ENCODE measurements around the gene CLCN3. TPM values are rescaled to one million over a fixed set of nuclear protein-coding genes. Genes with fewer than 3 reads are reported as not detected.

CLCN3 gene
- total and polyA plus RNA-seq, 2 experiments from 2014 or later, result 10.9 to 22.9 TPM

GRCh38 chr4:169649545-169650226 lies 29.3 kb downstream of the CLCN3 start:
- DNase-seq (ENCODE audit: low spot score), result no peak
- Histone ChIP-seq H3F3A (replicated peaks; ENCODE audit: low read depth) (no peaks in the 10 kb centered on the region), H3K4me3 (no peak overlapping the region), H3K79me2 (replicated peaks; ENCODE audit: insufficient read depth) (peaks cover 30% of the 10 kb centered on the region), H3K27ac (ENCODE audit: low read depth) (no peak overlapping the region; the same call in 1 of the 2 replicates), H3K4me1 (ENCODE audit: insufficient read depth) (no peaks in the 10 kb centered on the region), H3K9me2 (ENCODE audit: insufficient read depth) (no peaks in the 10 kb centered on the region), H3K27me3 (ENCODE audit: insufficient read depth) (no peaks in the 10 kb centered on the region), H3K4me2 (no peak overlapping the region), H2AFZ (no peak overlapping the region), H3K36me3 (ENCODE audit: insufficient read depth) (no peaks in the 10 kb centered on the region), H4K20me1 (replicated peaks; ENCODE audit: insufficient read depth) (no peaks in the 10 kb centered on the region; the same call in 1 of the 2 replicates)
- Mint-ChIP-seq H3K4me3 (no peak overlapping the region), H3K4me1 (no peaks in the 10 kb centered on the region), H3K27me3 (ENCODE audit: insufficient read depth, low read depth, poor library complexity) (no peaks in the 10 kb centered on the region), H3K27ac (no peak overlapping the region), H3K9me3 (no peaks in the 10 kb centered on the region; the same call in 2 of the 3 replicates), H3K36me3 (ENCODE audit: low read depth) (no peaks in the 10 kb centered on the region; the same call in 2 of the 3 replicates)
- no peak for ATAC-seq
- TF ChIP-seq, protein P1, sequence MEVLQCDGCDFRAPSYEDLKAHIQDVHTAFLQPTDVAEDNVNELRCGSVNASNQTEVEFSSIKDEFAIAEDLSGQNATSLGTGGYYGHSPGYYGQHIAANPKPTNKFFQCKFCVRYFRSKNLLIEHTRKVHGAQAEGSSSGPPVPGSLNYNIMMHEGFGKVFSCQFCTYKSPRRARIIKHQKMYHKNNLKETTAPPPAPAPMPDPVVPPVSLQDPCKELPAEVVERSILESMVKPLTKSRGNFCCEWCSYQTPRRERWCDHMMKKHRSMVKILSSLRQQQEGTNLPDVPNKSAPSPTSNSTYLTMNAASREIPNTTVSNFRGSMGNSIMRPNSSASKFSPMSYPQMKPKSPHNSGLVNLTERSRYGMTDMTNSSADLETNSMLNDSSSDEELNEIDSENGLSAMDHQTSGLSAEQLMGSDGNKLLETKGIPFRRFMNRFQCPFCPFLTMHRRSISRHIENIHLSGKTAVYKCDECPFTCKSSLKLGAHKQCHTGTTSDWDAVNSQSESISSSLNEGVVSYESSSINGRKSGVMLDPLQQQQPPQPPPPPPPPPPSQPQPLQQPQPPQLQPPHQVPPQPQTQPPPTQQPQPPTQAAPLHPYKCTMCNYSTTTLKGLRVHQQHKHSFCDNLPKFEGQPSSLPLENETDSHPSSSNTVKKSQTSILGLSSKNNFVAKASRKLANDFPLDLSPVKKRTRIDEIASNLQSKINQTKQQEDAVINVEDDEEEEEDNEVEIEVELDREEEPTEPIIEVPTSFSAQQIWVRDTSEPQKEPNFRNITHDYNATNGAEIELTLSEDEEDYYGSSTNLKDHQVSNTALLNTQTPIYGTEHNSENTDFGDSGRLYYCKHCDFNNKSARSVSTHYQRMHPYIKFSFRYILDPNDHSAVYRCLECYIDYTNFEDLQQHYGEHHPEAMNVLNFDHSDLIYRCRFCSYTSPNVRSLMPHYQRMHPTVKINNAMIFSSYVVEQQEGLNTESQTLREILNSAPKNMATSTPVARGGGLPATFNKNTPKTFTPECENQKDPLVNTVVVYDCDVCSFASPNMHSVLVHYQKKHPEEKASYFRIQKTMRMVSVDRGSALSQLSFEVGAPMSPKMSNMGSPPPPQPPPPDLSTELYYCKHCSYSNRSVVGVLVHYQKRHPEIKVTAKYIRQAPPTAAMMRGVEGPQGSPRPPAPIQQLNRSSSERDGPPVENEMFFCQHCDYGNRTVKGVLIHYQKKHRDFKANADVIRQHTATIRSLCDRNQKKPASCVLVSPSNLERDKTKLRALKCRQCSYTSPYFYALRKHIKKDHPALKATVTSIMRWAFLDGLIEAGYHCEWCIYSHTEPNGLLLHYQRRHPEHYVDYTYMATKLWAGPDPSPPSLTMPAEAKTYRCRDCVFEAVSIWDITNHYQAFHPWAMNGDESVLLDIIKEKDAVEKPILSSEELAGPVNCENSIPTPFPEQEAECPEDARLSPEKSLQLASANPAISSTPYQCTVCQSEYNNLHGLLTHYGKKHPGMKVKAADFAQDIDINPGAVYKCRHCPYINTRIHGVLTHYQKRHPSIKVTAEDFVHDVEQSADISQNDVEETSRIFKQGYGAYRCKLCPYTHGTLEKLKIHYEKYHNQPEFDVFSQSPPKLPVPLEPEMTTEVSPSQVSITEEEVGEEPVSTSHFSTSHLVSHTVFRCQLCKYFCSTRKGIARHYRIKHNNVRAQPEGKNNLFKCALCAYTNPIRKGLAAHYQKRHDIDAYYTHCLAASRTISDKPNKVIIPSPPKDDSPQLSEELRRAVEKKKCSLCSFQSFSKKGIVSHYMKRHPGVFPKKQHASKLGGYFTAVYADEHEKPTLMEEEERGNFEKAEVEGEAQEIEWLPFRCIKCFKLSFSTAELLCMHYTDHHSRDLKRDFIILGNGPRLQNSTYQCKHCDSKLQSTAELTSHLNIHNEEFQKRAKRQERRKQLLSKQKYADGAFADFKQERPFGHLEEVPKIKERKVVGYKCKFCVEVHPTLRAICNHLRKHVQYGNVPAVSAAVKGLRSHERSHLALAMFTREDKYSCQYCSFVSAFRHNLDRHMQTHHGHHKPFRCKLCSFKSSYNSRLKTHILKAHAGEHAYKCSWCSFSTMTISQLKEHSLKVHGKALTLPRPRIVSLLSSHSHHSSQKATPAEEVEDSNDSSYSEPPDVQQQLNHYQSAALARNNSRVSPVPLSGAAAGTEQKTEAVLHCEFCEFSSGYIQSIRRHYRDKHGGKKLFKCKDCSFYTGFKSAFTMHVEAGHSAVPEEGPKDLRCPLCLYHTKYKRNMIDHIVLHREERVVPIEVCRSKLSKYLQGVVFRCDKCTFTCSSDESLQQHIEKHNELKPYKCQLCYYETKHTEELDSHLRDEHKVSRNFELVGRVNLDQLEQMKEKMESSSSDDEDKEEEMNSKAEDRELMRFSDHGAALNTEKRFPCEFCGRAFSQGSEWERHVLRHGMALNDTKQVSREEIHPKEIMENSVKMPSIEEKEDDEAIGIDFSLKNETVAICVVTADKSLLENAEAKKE (CRISPR knock-in tag; IDR thresholded peaks at IDR 0.05), result no peak
- TF ChIP-seq EZH2 (IDR thresholded peaks at IDR 0.05; ENCODE audit: low read depth, unreplicated experiment) (no peak), EZH2phosphoT487 (IDR thresholded peaks at IDR 0.05; ENCODE audit: unreplicated experiment) (no peak), CREB1 (CRISPR knock-in tag; IDR thresholded peaks at IDR 0.05; ENCODE audit: low read depth) (no peak), ZNF331 (CRISPR knock-in tag; IDR thresholded peaks at IDR 0.05; ENCODE audit: low read depth) (no peak), ETS1 (IDR thresholded peaks at IDR 0.05) (no peak), NANOG (IDR thresholded peaks at IDR 0.05; ENCODE audit: borderline replicate concordance) (no peak), JUNB (IDR thresholded peaks at IDR 0.05; ENCODE audit: unreplicated experiment) (no peak), ZNF114 (CRISPR knock-in tag; IDR thresholded peaks at IDR 0.05) (no peak), POLR2AphosphoS5 (IDR thresholded peaks at IDR 0.05; ENCODE audit: low read depth) (no peak), STAT1 (IDR thresholded peaks at IDR 0.05; ENCODE audit: unreplicated experiment) (no peak)
- TF ChIP-seq, protein P2, sequence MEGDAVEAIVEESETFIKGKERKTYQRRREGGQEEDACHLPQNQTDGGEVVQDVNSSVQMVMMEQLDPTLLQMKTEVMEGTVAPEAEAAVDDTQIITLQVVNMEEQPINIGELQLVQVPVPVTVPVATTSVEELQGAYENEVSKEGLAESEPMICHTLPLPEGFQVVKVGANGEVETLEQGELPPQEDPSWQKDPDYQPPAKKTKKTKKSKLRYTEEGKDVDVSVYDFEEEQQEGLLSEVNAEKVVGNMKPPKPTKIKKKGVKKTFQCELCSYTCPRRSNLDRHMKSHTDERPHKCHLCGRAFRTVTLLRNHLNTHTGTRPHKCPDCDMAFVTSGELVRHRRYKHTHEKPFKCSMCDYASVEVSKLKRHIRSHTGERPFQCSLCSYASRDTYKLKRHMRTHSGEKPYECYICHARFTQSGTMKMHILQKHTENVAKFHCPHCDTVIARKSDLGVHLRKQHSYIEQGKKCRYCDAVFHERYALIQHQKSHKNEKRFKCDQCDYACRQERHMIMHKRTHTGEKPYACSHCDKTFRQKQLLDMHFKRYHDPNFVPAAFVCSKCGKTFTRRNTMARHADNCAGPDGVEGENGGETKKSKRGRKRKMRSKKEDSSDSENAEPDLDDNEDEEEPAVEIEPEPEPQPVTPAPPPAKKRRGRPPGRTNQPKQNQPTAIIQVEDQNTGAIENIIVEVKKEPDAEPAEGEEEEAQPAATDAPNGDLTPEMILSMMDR (conservative IDR thresholded peaks at IDR 0.05; ENCODE audit: low read depth in 2 of 2), result no peak
- TF ChIP-seq, protein P3, sequence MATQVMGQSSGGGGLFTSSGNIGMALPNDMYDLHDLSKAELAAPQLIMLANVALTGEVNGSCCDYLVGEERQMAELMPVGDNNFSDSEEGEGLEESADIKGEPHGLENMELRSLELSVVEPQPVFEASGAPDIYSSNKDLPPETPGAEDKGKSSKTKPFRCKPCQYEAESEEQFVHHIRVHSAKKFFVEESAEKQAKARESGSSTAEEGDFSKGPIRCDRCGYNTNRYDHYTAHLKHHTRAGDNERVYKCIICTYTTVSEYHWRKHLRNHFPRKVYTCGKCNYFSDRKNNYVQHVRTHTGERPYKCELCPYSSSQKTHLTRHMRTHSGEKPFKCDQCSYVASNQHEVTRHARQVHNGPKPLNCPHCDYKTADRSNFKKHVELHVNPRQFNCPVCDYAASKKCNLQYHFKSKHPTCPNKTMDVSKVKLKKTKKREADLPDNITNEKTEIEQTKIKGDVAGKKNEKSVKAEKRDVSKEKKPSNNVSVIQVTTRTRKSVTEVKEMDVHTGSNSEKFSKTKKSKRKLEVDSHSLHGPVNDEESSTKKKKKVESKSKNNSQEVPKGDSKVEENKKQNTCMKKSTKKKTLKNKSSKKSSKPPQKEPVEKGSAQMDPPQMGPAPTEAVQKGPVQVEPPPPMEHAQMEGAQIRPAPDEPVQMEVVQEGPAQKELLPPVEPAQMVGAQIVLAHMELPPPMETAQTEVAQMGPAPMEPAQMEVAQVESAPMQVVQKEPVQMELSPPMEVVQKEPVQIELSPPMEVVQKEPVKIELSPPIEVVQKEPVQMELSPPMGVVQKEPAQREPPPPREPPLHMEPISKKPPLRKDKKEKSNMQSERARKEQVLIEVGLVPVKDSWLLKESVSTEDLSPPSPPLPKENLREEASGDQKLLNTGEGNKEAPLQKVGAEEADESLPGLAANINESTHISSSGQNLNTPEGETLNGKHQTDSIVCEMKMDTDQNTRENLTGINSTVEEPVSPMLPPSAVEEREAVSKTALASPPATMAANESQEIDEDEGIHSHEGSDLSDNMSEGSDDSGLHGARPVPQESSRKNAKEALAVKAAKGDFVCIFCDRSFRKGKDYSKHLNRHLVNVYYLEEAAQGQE (IDR thresholded peaks at IDR 0.05; ENCODE audit: unreplicated experiment), result no peak

All from GM23338 (cell line).